SK-N-SH (cell line): ENCODE measurements around the gene LRCOL1. TPM values are rescaled to one million over a fixed set of nuclear protein-coding genes. Genes with fewer than 3 reads are reported as not detected.

Experiments used
- CTCF ChIA-PET: fragments of 300-600, 350-600 bp; formaldehyde crosslinking; extraction: SDS; loops from one replicate; lab custom pipeline; 2021; lab: Yijun Ruan, JAX
- POLR2A ChIA-PET: fragments of 350-600 bp; sonication (Branson Sonifier 250); formaldehyde crosslinking; extraction: SDS; loops from one replicate; lab custom pipeline; 2020; ENCODE audit warnings: antibody characterized with exemption, inconsistent platforms; lab: Yijun Ruan, JAX
- DNase-seq: peaks from one replicate; pipeline ENCODE4 v3.0.0; 2012
- H2AFZ ChIP-seq: fragments of 200-600 bp; sonication (generic); 2 replicates; pipeline ENCODE4 v1.8.1; 2016; ENCODE audit warnings: antibody characterized with exemption, mild to moderate bottlenecking, low read depth
- H3F3A ChIP-seq: fragments of 200-600 bp; sonication (generic); replicated peaks from 2 replicates; pipeline ENCODE3; 2016; ENCODE audit warnings: antibody characterized with exemption, mild to moderate bottlenecking; ENCODE audit not compliant: insufficient read depth
- H3K27ac ChIP-seq, 2 experiments: fragments of 200-500 bp in 1 of 2; fragments of 200-600 bp in 1 of 2; sonication (Bioruptor generic) in 1 of 2; sonication (generic), shearing (Covaris generic) in 1 of 2; 2 replicates each; pipeline versions ENCODE4 v1.5.1 to v1.6.1; 2014 to 2016; ENCODE audit warnings: low read depth in 2 of 2, inconsistent platforms in 1 of 2, low read length in 1 of 2, mild to moderate bottlenecking in 1 of 2, mixed read lengths in 1 of 2
- H3K27me3 ChIP-seq: fragments of 200-600 bp; sonication (generic), shearing (Covaris generic); 2 replicates; pipeline ENCODE4 v1.6.1; 2016; ENCODE audit warnings: mixed run types; ENCODE audit not compliant: insufficient read depth
- H3K36me3 ChIP-seq, 2 experiments: fragments of 200-500 bp in 1 of 2; fragments of 200-600 bp in 1 of 2; sonication (Bioruptor generic) in 1 of 2; sonication (generic) in 1 of 2; replicated peaks in 1 of 2; 2 replicates each; pipeline versions ENCODE3 to v1.5.1; 2014 to 2016; ENCODE audit warnings: low read length in 1 of 2, mild to moderate bottlenecking in 1 of 2; ENCODE audit not compliant: insufficient read depth in 2 of 2, control insufficient read depth in 1 of 2
- H3K4me1 ChIP-seq, 2 experiments: fragments of 200-500 bp in 1 of 2; fragments of 200-600 bp in 1 of 2; sonication (Bioruptor generic) in 1 of 2; sonication (generic), shearing (Covaris generic) in 1 of 2; 2 replicates each; pipeline versions ENCODE4 v1.5.1 to v1.6.1; 2014 to 2016; ENCODE audit warnings: low read depth in 1 of 2, low read length in 1 of 2, mixed run types in 1 of 2; ENCODE audit not compliant: insufficient read depth in 2 of 2, control insufficient read depth in 1 of 2
- H3K4me2 ChIP-seq: fragments of 200-600 bp; sonication (generic), shearing (Covaris generic); 2 replicates; pipeline ENCODE4 v1.6.1; 2017; ENCODE audit warnings: mixed run types
- H3K4me3 ChIP-seq, 2 experiments: fragments of 200-500 bp in 1 of 2; fragments of 200-600 bp in 1 of 2; sonication (Bioruptor generic) in 1 of 2; sonication (generic), shearing (Covaris generic) in 1 of 2; 2 replicates each; pipeline versions ENCODE4 v1.5.1 to v1.8.1; 2014 to 2016; ENCODE audit warnings: low read depth in 2 of 2, inconsistent platforms in 1 of 2, low read length in 1 of 2, mild to moderate bottlenecking in 1 of 2, mixed read lengths in 1 of 2, moderate library complexity in 1 of 2
- H3K79me2 ChIP-seq: fragments of 200-600 bp; sonication (generic); 2 replicates; pipeline ENCODE4 v1.8.1; 2017; ENCODE audit warnings: mild to moderate bottlenecking; ENCODE audit not compliant: insufficient read depth
- H3K9ac ChIP-seq: fragments of 200-600 bp; sonication (generic); 2 replicates; pipeline ENCODE4 v1.6.1; 2017; ENCODE audit warnings: mixed run types
- H3K9me2 ChIP-seq: fragments of 200-600 bp; sonication (generic); 2 replicates; pipeline ENCODE4 v1.6.1; 2017; ENCODE audit warnings: mixed run types
- H3K9me3 ChIP-seq: fragments of 200-600 bp; sonication (generic); 2 replicates; pipeline ENCODE4 v1.6.1; 2017; ENCODE audit warnings: mixed run types, mild to moderate bottlenecking, moderate library complexity
- H4K20me1 ChIP-seq: fragments of 200-600 bp; sonication (generic); 2 replicates; pipeline ENCODE4 v1.6.1; 2017; ENCODE audit warnings: mild to moderate bottlenecking, mixed run types; ENCODE audit not compliant: insufficient read depth
- EZH2phosphoT487 ChIP-seq: fragments of 200-600 bp; sonication (generic); IDR thresholded peaks from 2 replicates; pipeline ENCODE4 v1.6.1; 2017; ENCODE audit warnings: low read depth, mixed run types, mild to moderate bottlenecking, antibody characterized with exemption, moderate library complexity, borderline replicate concordance
- FOXJ3 ChIP-seq: sonication (generic); formaldehyde crosslinking; IDR thresholded peaks from 2 replicates; pipeline ENCODE4 v1.5.1; 2020; ENCODE audit warnings: mild to moderate bottlenecking, missing genetic modification reagents
- FOXM1 ChIP-seq: IDR thresholded peaks from 2 replicates; pipeline ENCODE4 v1.4.0; 2012; ENCODE audit warnings: low read depth, mild to moderate bottlenecking
- JUND ChIP-seq: IDR thresholded peaks from 2 replicates; pipeline ENCODE4 v1.4.0; 2012
- MAX ChIP-seq: IDR thresholded peaks from 2 replicates; pipeline ENCODE4 v1.4.0; 2012; ENCODE audit warnings: low read depth
- MEF2A ChIP-seq: IDR thresholded peaks from 2 replicates; pipeline ENCODE4 v1.4.0; 2012; ENCODE audit warnings: low read depth, borderline replicate concordance
- MXI1 ChIP-seq: IDR thresholded peaks from 2 replicates; pipeline ENCODE4 v1.6.1; 2012; ENCODE audit warnings: mild to moderate bottlenecking, low read depth, low read length, improper control_type of control experiment
- NRF1 ChIP-seq: IDR thresholded peaks from 2 replicates; pipeline ENCODE4 v1.6.1; 2012; ENCODE audit warnings: low read depth, mild to moderate bottlenecking, low read length
- POLR2AphosphoS5 ChIP-seq: IDR thresholded peaks from 2 replicates; pipeline ENCODE4 v1.6.1; 2012; ENCODE audit warnings: low read depth, low read length
- RCOR1 ChIP-seq: fragments of 150-350 bp; IDR thresholded peaks from 2 replicates; pipeline ENCODE4 v1.6.1; 2017; ENCODE audit warnings: antibody characterized with exemption, low read length
- REST ChIP-seq: IDR thresholded peaks from 2 replicates; pipeline ENCODE4 v1.6.1; 2012; ENCODE audit warnings: mild to moderate bottlenecking, low read depth, low read length, moderate library complexity
- RFX5 ChIP-seq: IDR thresholded peaks from 2 replicates; pipeline ENCODE4 v1.6.1; 2012; ENCODE audit warnings: mild to moderate bottlenecking, improper control_type of control experiment, low read length
- RXRA ChIP-seq: IDR thresholded peaks from 2 replicates; pipeline ENCODE4 v1.4.0; 2012; ENCODE audit warnings: low read depth, mild to moderate bottlenecking, borderline replicate concordance
- SMC3 ChIP-seq: IDR thresholded peaks from 2 replicates; pipeline ENCODE4 v1.6.1; 2012; ENCODE audit warnings: low read depth, low read length, improper control_type of control experiment
- TCF12 ChIP-seq: IDR thresholded peaks from 2 replicates; pipeline ENCODE4 v1.4.0; 2012
- TEAD4 ChIP-seq: IDR thresholded peaks from 2 replicates; pipeline ENCODE4 v1.4.0; 2012; ENCODE audit warnings: mild to moderate bottlenecking, borderline replicate concordance; ENCODE audit not compliant: insufficient read depth
- ZBTB33 ChIP-seq: IDR thresholded peaks from 2 replicates; pipeline ENCODE4 v1.4.0; 2012; ENCODE audit warnings: low read depth, borderline replicate concordance
- WGBS: methylation state at CpG from one replicate; pipeline ENCODE4 v1.1.6; 2017; ENCODE audit warnings: low lambda C conversion rate; 5-methylcytosine and 5-hydroxymethylcytosine counted together
- polyA plus RNA-seq, 3 experiments: library from polyadenylated mRNA; depleted of rRNA; stranded (reverse); fragments of >200 nt; gene quantifications; 2 replicates each; pipeline ENCODE4 v1.2.3, GENCODE V29; 2012
- TF ChIP-seq, protein P1 (sequence below): fragments of 200-600 bp; sonication (generic); IDR thresholded peaks from 2 replicates; pipeline ENCODE4 v1.6.1; 2017; ENCODE audit warnings: antibody characterized with exemption, mild to moderate bottlenecking, moderate library complexity

Gene LRCOL1
- polyA plus RNA-seq, 1 of the 3 experiments (the other 2 are of a cell fraction), result 1.1 TPM

- POLR2A ChIA-PET, result no interaction called here
- Histone ChIP-seq H3K27me3 (no peaks in the 10 kb centered on the region), H3K79me2 (no peaks in the 10 kb centered on the region), H3K9ac (no peak overlapping the region), H2AFZ (no peak overlapping the region), H3K9me2 (no peaks in the 10 kb centered on the region), H3K9me3 (no peaks in the 10 kb centered on the region), H3K4me2 (no peak overlapping the region), H4K20me1 (no peaks in the 10 kb centered on the region), H3K4me1 (no peaks in the 10 kb centered on the region), H3K36me3 (peaks cover 0 to 3% of the 10 kb centered on the region in 2 experiments), H3K4me3 (no peak overlapping the region), H3F3A (peaks cover 3% of the 10 kb centered on the region), H3K27ac (no peak overlapping the region)
- WGBS, result 88% methylated on average over 19 of the region's 24 CpGs
- DNase-seq, result no peak
- CTCF ChIA-PET, result interaction anchor here (0.9 to 2.4 kb wide), 2 partner anchors 30 to 170 kb away, joined by 3 to 12 read pairs; no protein-coding TSS in a partner anchor
- no peak for TF ChIP-seq ZBTB33
- no peak for TF ChIP-seq FOXM1
- TF ChIP-seq RCOR1, result no peak
- no peak for TF ChIP-seq NRF1
- TF ChIP-seq MAX, result no peak
- TF ChIP-seq EZH2phosphoT487, result no peak
- TF ChIP-seq RFX5, result no peak
- TF ChIP-seq TCF12, result no peak
- TF ChIP-seq SMC3, result no peak
- TF ChIP-seq POLR2AphosphoS5, result no peak
These were observed 25.2 kb downstream of the LRCOL1 start for GRCh38 chr12:132585177-132585576.

DNA sequence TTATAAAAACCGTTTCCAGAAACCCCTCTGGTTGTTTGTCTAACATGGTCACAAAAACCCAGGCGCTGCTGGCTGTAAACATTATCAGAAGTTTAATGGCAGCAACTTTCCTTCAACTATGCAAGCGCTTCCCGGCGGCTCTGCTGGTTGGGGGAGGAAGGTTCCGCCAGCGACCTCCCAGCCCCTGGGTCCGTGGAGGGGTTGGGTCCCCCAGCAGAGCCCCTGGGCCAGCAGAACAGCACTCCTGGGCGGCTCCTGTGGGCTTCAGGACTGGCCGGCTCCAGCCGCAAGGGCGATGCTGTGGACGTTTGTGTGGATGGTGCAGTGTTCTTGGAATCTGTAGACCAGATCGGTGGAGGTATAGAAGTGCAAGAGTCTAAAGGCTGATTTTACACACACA is 26.0 kb downstream of the LRCOL1 start:
- peaks cover 0 to 7% of the 10 kb centered on the region in 2 experiments for H3K36me3 ChIP-seq
- peaks cover 4% of the 10 kb centered on the region for H3F3A ChIP-seq
- H3K27me3 ChIP-seq, result no peaks in the 10 kb centered on the region
- POLR2A ChIA-PET, result no interaction called here
- CTCF ChIA-PET, result no interaction called here
- TF ChIP-seq MEF2A (no peak), TCF12 (no peak), FOXJ3 (CRISPR knock-in tag) (no peak), SMC3 (no peak), TEAD4 (no peak), REST (no peak), MXI1 (no peak), JUND (no peak), RXRA (no peak), MAX (no peak)
- TF ChIP-seq, protein P1, sequence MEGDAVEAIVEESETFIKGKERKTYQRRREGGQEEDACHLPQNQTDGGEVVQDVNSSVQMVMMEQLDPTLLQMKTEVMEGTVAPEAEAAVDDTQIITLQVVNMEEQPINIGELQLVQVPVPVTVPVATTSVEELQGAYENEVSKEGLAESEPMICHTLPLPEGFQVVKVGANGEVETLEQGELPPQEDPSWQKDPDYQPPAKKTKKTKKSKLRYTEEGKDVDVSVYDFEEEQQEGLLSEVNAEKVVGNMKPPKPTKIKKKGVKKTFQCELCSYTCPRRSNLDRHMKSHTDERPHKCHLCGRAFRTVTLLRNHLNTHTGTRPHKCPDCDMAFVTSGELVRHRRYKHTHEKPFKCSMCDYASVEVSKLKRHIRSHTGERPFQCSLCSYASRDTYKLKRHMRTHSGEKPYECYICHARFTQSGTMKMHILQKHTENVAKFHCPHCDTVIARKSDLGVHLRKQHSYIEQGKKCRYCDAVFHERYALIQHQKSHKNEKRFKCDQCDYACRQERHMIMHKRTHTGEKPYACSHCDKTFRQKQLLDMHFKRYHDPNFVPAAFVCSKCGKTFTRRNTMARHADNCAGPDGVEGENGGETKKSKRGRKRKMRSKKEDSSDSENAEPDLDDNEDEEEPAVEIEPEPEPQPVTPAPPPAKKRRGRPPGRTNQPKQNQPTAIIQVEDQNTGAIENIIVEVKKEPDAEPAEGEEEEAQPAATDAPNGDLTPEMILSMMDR, result no peak
- no peaks in the 10 kb centered on the region for H3K9me3 ChIP-seq
- H3K9ac ChIP-seq, result no peak overlapping the region
- H3K4me1 ChIP-seq, result no peaks in the 10 kb centered on the region
- DNase-seq, result no peak
- no peaks in the 10 kb centered on the region for H3K9me2 ChIP-seq
- H2AFZ ChIP-seq, result no peak overlapping the region
- no peak overlapping the region for H3K4me2 ChIP-seq
- no peak overlapping the region for H3K27ac ChIP-seq
- no peaks in the 10 kb centered on the region for H4K20me1 ChIP-seq
- no peaks in the 10 kb centered on the region for H3K79me2 ChIP-seq
- 79% methylated on average over 7 of the region's 14 CpGs for WGBS
- H3K4me3 ChIP-seq, result no peak overlapping the region
